Cardiac muscle cell (in vitro differentiated cells and primary cell): ENCODE data around the gene STEAP4. TPM values are rescaled to one million over a fixed set of nuclear protein-coding genes. Genes with fewer than 3 reads are reported as not detected.

Experiments used
- DNase-seq, 2 donors: peaks; one replicate each; pipeline versions ENCODE4 v3.0.0 to v3.0.0-alpha.2; 2010 to 2017; ENCODE audit warnings: low read depth in 1 of 2, low spot score in 1 of 2
- H3K27ac ChIP-seq: fragments of 200-600 bp; sonication (generic); 2 replicates; pipeline ENCODE4 v1.5.1; 2016
- H3K27me3 ChIP-seq: fragments of 200-600 bp; sonication (generic); 2 replicates; pipeline ENCODE4 v1.6.0; 2016; ENCODE audit warnings: control low read depth
- H3K36me3 ChIP-seq: fragments of 200-600 bp; sonication (generic); 2 replicates; pipeline ENCODE4 v1.5.1; 2016; ENCODE audit warnings: control low read depth
- H3K4me1 ChIP-seq: fragments of 200-600 bp; sonication (generic); 2 replicates; pipeline ENCODE4 v1.8.1; 2017; ENCODE audit warnings: low read depth, mild to moderate bottlenecking, mixed run types
- H3K4me3 ChIP-seq: fragments of 200-600 bp; sonication (generic); 2 replicates; pipeline ENCODE4 v1.5.1; 2016; ENCODE audit warnings: mild to moderate bottlenecking
- H3K9me3 ChIP-seq: fragments of 200-600 bp; sonication (generic); 2 replicates; pipeline ENCODE4 v1.5.1; 2017; ENCODE audit warnings: low read depth, mild to moderate bottlenecking, control low read depth
- CTCF ChIP-seq: IDR thresholded peaks from 2 replicates; pipeline ENCODE4 v1.5.1; 2012; ENCODE audit warnings: low read depth, mild to moderate bottlenecking, low read length
- polyA plus RNA-seq: library from polyadenylated mRNA; unstranded; fragments of >200 nt; fragmentation: Nextera tagmentation; extraction: Ambion mirVana; gene quantifications from 2 replicates; pipeline ENCODE4 v1.2.1, GENCODE V29; 2016
- total RNA-seq: library from RNA; depleted of rRNA; stranded (reverse); fragments of >200 nt; gene quantifications from 2 replicates; pipeline ENCODE4 v1.2.3, GENCODE V29; 2016

The STEAP4 gene
- total and polyA plus RNA-seq, 2 experiments from 2014 or later: not detected

DNA sequence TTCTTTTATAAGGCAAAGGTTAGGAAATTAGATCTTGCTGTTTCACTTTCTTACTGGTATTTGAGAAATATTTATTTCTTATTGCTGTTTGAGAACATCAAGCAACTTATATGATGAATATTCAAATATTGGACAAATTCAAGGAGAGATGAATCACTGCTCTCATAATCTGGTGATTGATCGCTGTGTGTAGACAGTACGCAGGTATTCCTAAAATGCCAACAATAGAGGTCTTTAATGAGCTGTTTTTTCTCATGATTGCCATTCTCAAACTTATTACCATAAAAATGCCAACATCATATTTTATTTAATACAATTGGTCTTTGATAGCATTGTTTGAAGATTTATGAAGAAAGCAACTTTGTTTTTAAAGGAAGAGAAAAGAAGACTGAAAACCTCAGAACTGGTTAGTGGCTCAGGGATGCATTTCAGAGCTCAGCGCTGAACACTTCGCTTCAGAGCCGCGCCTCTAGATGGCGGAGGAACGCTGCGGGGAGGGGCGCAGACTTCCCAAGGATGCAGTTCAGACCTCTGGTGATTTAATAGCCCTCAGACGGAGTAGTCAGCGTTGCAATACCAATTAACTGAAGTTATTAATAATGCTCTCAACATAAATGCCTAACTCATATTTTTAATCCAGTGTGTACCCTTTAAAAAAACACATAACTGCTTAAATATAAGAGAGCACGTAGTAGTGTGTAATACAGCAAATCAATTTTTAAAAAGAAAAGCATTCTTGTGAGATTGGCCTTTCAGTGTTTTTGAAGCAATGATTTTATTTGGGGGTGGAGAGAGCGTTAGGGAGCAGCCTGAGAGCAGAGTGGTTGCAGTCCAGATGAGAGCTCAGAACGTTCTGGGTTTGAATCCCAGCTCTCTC lies 38.5 kb upstream of the STEAP4 start:
- DNase-seq: peak; percentile 48 to 72
- Histone ChIP-seq H3K9me3 (no peaks in the 10 kb centered on the region), H3K4me3 (no peak overlapping the region), H3K27ac (no peak overlapping the region), H3K4me1 (no peaks in the 10 kb centered on the region), H3K36me3 (no peaks in the 10 kb centered on the region), H3K27me3 (no peaks in the 10 kb centered on the region)
- peak; percentile 66 for TF ChIP-seq CTCF

- Histone ChIP-seq H3K4me3 (no peak overlapping the region), H3K36me3 (no peaks in the 10 kb centered on the region), H3K9me3 (no peaks in the 10 kb centered on the region), H3K27ac (no peak overlapping the region), H3K27me3 (no peaks in the 10 kb centered on the region), H3K4me1 (no peaks in the 10 kb centered on the region)
- TF ChIP-seq CTCF: no peak
- DNase-seq: no peak
Measured at GRCh38 chr7:88344271-88344670, 37.6 kb upstream of the STEAP4 start.

- no peaks in the 10 kb centered on the region for H3K4me1 ChIP-seq
- DNase-seq: no peak
- H3K27me3 ChIP-seq: no peaks in the 10 kb centered on the region
- H3K9me3 ChIP-seq: no peaks in the 10 kb centered on the region
- H3K36me3 ChIP-seq: no peaks in the 10 kb centered on the region
- no peak for TF ChIP-seq CTCF
- H3K4me3 ChIP-seq: no peak overlapping the region
- no peak overlapping the region for H3K27ac ChIP-seq
Measured at GRCh38 chr7:88339195-88339922, 32.7 kb upstream of the STEAP4 start.

GRCh38 chr7:88338503-88338902 lies 31.8 kb upstream of the STEAP4 start:
- Histone ChIP-seq H3K4me1 (no peaks in the 10 kb centered on the region), H3K4me3 (no peak overlapping the region), H3K36me3 (no peaks in the 10 kb centered on the region), H3K27me3 (no peaks in the 10 kb centered on the region), H3K27ac (no peak overlapping the region), H3K9me3 (no peaks in the 10 kb centered on the region)
- no peak for TF ChIP-seq CTCF
- no peak for DNase-seq

DNA sequence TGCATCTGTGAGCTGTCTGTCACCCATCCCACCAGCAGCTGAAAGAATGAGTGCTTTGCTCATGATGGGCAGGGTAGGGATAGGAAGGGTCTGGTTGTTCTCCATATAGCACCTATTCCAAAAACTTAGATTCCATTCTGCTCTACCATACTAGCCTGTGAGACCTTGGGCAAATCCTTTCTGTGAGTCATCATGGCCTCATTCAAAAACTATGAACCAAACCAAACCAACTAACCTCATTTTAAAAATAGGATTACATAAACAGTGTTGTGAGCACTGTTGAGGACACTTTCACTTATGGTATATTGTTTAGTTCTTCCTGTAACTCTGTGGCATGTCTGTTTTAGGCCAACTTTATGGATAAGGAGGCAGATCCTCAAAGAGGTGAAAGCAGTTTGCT lies 30.9 kb upstream of the STEAP4 start:
- peak in 1 of 2 donors; percentile 26 for DNase-seq
- no peak overlapping the region for H3K27ac ChIP-seq
- TF ChIP-seq CTCF: no peak
- H3K9me3 ChIP-seq: no peaks in the 10 kb centered on the region
- no peaks in the 10 kb centered on the region for H3K27me3 ChIP-seq
- H3K36me3 ChIP-seq: no peaks in the 10 kb centered on the region
- H3K4me1 ChIP-seq: no peaks in the 10 kb centered on the region
- H3K4me3 ChIP-seq: no peak overlapping the region
